Measurements from ENCODE around the gene UBE2I.
A peak's percentile ranks its signal among the peaks of the same experiment; 100 is the strongest.

UBE2I gene

DNA sequence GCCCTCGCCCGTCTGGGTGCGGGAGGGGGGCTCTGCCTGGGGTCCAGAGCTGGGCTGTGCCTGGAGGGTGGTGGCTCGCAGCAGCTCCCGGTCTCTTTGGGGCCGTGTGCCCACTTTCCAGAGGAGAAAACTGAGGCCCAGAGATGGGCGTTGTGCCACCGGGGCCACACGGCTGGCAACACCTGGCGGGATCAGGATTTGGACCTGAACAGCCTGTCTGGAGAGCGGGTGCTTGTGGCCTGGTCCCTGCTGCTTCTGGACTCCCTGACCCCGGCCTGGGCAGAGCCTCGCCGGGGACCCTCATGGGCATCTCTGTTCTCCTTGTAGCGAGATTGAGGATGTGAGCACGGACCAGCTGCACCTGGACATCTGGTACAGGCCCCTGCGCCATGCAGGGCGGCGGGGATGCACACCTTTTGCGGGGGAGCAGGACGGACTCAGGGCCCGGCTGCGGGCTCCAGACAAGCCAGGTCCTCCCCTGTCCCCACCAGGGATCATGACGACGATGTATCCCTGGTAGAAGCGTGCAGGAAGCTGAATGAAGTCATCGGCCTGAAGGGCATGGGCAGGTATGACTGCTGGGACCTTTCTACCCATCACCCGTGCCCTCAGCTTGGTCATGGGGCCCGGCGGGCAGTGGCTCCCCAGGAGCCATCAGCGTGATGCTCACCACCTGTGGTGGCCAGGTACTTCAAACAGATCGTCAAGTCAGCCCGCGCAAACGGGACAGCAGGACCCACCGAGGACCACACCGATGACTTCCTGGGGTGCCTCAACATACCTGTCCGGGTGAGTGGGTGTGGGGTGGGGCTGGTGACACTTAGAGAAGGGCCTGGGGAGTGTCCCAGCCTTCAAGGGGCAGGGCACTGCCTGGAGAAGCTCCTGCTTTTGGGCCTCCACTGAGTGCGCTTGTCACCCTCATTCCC is 32.3 kb downstream of the UBE2I start:
- DNase-seq (ENCODE audit: low read depth in 2 of 3, low spot score in 1 of 3), result no peak

DNA sequence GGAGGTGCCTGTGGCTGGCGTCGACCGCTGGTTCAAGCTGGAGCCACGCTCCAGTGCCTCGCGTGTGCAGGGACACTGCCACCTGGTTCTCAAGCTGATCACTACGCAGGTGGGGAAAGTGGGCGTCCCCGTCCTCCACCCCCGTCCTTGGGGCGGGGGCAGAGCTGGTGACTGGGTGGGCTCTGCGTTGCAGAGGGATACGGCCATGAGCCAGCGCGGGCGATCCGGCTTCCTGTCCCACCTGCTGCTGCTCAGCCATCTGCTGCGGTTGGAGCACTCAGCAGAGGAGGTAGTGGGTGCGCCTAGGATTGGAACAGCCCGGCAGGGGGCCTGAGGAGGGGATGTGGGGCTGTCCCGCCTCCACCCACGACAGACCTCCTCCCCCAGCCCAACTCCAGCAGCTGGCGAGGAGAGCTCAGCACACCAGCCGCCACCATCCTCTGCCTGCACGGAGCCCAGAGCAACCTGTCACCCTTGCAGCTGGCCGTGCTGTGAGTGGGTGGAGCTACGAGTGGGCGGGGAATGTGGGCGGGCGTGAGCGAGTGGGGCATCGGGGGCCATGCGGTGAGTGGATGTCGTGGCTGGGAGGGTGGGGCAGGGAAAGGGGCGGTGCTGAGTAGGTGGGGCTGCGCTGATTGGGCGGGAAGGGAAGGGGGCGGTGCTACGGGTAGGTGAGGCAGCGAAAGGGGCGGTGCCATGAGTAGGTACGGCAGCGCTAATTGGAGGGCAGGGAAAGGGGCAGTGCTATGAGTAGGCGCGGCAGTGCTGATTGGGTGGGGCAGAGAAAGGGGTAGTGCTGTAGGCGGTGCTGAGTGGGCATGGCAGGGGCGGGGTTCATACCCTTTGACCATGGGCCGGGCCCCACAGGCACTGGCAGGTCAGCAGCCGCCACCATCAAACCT is 33.3 kb downstream of the UBE2I start:
- DNase-seq (ENCODE audit: low read depth in 2 of 3, low spot score in 1 of 3), result peak; percentile 85 to 91 (median 90)

DNA sequence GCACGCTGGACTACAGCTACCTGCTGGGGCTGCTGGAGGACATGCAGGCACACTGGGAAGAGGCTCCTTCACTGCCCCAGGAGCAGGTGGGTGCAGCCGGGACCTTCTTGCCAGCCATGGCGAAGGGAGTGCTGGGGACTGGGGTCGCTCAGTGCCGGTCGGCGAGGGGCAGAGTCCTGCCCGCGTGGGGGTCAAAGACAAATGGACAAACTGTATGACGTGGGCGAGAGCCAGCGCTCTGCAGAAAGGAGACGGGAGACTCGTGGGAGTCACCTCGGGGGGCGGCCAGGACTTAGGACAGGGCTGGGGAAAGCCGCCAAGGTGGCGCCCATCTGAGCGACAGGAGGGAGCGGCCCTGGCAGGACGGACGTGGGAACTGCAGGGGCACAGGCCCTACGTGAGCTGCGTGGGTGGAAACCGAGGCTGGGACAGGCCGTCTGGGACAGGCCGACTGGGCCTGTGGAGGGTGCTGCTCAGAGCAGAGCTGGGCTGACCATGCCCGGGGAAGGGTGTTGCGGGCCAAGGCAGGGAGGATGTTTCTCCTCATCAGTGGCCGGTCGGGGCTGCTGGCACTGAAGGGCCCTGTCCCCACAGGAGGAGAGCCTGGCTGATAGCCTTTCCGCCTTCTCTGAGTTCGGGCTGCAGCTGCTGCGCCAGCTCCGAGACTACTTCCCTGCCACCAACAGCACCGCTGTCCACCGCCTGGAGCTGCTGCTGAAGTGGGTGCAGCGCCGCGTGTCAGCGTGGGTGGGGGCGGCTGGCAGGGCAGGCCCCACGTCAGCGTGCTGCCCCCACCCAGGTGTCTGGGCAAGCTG is 34.2 kb downstream of the UBE2I start:
- DNase-seq (ENCODE audit: low read depth in 2 of 3, low spot score in 1 of 3), result no peak

DNA sequence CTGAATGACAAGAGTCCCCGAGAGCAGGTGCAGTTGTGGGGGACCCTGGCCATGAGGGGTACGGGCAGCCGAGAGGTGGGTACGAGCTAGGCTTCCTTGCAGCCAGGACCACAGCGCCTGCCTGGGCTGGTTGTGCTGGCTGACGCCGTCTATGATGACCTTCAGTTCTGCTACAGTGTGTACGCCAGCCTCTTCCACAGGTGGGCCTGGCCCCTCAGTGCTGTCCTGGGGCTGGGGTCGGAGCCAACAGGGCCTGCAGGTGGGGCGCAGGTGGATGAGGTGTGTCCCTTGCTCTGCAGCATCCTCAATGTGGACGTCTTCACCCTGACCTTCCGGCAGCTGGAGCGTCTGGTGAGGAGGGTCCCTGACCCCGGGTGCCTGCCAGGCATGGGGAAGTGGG is 35.1 kb downstream of the UBE2I start:
- no peak for DNase-seq (ENCODE audit: low read depth in 2 of 3, low spot score in 1 of 3)

DNA sequence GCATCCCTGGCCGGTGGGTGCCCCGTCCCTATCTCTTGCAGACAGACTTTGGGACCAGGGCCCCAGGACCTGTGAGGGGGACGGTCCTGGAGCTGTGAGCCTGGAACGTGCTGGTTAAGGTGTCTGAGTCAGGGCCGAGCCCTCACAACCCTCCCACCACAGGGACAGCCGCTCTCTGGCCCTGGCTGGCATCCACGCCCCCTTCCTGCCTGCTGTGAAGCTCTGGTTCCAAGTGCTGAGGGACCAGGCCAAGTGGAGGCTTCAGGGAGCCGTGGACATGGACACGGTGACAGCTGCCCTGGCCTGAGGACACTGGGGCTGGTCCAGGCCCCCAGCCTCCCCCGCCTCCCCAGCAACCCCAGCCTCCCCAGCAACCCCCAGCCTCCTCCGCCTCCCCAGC is 35.7 kb downstream of the UBE2I start:
- no peak for DNase-seq (ENCODE audit: low read depth in 2 of 3, low spot score in 1 of 3)

DNA sequence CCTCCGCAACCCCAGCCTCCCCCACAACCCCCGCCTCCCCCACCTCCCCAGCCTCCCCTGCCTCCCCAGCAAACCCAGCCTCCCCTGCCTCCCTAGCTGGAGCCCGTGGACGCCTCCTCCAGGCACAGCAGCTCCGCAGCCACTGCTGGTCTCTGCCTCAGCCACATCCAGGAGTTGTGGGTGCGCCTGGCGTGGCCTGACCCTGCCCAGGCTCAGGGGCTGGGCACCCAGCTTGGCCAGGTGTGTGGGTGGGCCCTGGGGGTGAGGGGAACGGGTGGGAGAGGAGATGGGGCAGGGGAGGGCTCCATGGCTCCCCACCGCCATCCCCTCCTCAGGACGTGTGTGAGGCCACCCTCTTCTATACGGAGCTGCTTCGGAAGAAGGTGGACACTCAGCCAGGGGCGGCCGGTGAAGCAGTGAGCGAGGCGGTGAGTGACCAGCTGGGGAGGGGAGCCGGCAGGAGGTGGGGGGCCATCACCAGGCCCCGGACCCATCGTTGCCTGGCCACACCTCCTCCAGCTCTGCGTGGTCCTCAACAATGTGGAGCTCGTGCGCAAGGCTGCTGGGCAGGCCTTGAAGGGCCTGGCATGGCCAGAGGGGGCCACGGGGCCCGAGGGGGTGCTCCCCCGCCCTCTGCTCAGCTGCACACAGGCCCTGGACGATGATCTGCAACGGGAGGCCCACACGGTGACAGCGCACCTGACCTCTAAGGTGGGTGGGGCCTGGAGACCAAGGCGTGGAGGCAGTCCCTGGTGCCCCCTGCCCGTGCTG is 36.4 kb downstream of the UBE2I start:
- no peak for DNase-seq (ENCODE audit: low read depth in 2 of 3, low spot score in 1 of 3)

DNA sequence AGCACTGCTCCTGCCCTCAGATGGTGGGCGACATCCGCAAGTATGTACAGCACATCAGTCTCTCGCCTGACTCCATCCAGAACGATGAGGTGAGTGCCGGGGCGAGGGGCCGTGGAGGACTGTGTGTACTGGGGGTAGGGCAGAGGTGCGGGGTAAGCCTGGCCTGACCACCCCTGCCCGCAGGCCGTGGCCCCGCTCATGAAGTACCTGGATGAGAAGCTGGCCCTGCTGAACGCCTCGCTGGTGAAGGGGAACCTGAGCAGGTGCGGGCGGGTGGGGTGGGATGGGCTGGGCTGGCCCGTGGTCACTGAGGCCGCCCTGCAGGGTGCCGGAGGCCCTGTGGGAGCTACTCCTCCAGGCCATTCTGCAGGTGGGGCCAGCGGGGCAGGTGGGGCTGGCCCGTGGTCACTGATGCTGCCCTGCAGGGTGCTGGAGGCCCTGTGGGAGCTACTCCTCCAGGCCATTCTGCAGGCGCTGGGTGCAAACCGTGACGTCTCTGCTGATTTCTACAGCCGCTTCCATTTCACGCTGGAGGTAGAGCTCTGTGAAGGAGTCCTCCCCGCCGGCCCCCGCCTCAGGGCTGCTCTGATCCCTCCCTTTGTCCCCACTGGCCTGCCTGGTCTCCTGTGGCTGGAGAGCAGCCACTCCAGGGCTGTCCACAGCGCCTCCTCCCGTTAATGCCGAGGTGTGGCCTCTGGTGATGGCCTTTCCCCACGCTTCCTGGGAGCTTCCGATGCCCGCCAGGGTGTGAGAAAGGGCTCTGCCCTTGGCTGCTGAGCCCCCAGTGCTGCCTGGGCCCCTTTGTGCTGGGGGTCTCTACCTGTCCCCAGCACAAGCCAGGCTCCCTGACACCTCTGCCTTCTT is 37.2 kb downstream of the UBE2I start:
- no peak for DNase-seq (ENCODE audit: low read depth in 2 of 3, low spot score in 1 of 3)

DNA sequence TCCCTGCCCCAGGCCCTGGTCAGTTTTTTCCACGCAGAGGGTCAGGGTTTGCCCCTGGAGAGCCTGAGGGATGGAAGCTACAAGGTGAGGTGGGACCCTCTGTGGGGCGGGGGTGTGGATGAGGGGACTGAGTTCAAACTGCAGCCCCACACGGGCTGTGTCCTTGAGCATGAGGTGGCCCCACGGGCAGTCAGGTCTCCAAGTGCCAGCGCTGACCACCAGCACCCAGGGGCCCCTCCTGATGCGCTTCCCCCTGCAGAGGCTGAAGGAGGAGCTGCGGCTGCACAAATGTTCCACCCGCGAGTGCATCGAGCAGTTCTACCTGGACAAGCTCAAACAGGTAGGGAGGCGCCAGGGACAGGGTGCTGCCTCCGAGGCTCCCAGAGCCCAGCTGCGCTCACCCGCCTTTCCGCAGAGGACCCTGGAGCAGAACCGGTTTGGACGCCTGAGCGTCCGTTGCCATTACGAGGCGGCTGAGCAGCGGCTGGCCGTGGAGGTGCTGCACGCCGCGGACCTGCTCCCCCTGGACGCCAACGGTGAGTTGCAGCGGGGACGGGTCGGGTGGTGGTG is 37.9 kb downstream of the UBE2I start:
- DNase-seq (ENCODE audit: low read depth in 2 of 3, low spot score in 1 of 3), result no peak

DNA sequence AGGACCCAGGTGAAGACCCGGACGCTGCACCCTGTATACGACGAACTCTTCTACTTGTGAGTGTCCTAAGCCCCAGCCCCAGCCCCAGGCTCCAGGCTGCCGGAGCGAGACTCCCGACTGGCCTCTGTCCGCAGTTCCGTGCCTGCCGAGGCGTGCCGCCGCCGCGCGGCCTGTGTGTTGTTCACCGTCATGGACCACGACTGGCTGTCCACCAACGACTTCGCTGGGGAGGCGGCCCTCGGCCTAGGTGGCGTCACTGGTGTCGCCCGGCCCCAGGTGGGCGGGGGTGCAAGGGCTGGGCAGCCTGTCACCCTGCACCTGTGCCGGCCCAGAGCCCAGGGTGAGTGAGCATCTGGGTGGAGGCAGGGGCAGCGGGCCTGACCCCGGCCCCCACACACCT is 38.5 kb downstream of the UBE2I start:
- no peak for DNase-seq (ENCODE audit: low read depth in 2 of 3, low spot score in 1 of 3)

DNA sequence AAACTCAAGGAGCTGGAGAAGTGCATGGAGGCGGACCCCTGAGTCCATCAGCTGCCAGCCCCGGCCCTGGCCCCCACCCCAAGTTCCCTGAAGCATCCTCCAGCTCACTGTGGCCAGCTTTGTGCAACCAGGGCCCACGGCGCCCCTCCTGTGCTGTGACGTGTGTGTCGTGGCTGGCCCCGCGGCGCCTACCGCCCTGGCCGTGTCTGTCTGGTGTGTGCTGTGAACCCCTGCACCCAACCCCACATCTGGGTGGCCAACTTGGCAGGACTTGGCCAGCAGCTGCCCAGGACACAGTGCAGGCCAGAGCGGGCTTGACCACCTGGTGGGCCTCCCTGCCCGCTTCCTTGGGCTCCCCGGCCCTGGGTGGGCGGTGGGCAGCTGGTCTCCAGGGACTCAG is 39.0 kb downstream of the UBE2I start:
- DNase-seq (ENCODE audit: low read depth in 2 of 3, low spot score in 1 of 3), result no peak

DNA sequence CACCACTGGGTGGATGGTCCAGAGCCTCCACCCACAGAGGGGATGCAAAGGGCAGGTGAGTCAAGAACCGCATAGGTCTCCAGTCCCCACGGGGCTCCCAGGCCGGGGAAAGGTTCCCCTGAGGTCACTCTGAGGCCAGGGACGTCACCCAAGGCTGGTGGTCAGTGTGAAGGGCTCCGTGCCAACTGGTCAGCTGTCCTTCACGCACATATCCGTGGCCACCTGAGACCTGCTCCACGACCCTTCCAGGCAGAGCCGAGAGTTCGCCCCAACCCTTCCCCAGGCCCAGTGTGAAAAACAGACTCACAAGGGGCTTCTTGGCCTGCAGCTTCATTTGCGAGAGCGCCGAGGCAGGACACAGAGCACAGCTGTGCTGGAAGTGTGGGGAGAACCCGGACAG is 39.5 kb downstream of the UBE2I start:
- no peak for DNase-seq (ENCODE audit: low read depth in 2 of 3, low spot score in 1 of 3)

DNA sequence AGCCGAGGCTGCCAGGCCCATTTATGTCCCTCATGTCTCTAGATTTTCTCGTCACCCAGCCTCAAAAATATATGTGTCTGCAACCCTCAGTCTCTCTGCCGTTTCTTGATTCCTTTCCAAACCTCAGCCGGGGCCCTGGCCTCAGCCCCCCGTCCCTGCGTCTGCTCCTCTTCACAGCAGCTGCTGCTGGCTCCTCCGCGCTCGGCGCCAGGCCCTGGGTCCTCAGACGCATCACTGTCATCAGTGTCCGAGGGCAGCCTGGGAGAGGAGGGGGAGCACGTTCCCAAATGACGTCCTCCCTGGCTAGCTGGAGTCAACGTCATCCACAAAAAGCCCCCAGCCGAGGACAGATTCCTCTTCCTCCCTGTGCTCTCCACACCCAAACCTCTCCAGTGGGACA is 39.9 kb downstream of the UBE2I start:
- DNase-seq (ENCODE audit: low read depth in 2 of 3, low spot score in 1 of 3), result no peak

DNA sequence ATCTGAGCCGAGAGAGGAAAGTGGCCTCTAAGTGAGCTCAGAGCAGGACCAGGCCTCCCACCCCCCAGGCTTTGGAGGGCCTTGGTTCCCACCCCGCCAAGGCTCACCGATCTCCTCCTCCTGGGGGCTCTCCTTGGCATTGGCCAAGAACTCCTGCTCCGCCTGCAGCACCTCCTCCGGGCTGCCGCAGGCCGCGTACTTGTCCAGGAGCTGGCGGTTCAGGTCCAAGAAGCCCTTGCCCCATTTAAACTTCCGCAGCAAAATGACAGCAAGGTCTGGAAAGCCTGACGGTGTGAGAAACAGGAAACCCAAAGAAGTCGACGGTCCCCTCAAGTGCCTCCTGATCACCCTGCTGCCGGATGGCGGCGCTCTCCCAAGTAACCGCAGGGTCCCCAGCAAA is 40.5 kb downstream of the UBE2I start:
- no peak for DNase-seq (ENCODE audit: low read depth in 2 of 3, low spot score in 1 of 3)

DNA sequence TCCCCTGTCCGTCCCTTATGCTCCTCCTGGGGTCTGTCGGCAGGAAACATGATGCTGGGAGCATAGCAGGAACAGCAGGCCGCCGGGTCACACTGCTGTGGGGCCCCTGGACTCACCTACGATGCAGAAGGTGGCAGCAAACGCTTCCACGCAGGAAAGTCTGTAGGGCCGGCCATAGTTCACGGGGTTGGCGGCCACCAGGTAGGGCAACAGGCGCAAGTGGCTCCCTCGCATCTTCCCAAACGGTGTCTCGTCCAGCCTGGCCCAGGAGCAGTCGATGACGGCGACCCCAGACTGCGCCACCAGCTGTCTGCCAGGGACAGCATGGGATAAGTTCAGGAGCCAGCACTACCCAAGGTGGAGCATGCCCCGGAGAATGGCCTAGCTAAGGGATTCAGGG is 41.3 kb downstream of the UBE2I start:
- no peak for DNase-seq (ENCODE audit: low read depth in 2 of 3, low spot score in 1 of 3)

DNA sequence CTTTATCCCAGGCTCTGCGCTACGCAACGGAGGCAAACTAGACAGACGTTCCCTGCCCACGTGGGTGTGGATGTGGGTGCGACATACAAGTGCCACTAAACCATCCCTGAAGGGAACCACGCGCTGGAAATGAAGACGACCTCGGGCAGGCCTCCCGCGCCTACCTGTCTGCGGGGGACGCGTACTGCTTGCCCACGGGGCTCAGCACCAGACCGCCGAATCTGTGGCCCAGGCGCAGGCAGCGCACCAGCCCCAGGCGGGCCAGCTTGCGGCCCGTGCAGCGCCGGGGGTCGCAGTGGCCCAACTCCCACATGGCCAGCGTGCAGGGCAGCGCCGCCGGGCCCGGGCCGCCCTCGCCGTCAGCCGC is 41.8 kb downstream of the UBE2I start:
- DNase-seq (ENCODE audit: low read depth in 2 of 3, low spot score in 1 of 3), result no peak

DNA sequence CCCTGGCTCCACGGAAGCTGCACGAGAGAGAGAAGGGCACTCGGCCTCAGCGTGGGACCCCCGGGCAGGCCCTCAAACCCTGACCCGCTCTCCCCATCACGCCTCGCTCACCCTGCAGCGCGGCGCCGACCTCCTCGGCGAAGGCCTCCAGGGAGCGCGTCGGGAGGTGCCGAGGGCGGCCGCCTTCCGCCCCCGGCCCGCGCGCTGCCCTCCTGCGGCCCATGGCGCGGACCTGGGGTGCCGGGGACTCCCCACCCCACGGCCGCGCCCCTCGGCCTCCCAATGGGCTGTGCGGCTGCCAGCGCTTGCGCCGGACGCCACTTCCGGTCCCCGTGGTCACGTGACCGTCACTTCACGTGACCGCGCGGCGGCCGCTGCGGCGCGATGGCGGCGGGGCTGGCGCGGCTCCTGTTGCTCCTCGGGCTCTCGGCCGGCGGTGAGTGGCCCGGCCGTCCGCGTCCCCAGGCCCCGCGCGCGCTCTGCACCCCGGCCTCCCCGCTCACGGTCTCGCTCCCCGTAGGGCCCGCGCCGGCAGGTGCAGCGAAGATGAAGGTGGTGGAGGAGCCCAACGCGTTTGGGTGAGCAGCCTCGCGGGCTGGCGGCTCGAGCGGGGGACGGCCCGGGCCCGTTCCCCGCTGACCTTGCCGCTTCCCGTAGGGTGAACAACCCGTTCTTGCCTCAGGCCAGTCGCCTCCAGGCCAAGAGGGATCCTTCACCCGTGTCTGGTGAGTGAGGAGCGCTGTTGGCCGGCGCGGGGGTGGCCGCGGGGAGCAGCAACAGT is 42.3 kb downstream of the UBE2I start, which contains the start of the genes GNPTG and TSR3:
Gene GNPTG (plus strand): TSS at position 350 of the 781 bp plus-strand sequence. CDS start 35 bp downstream, at position 385.
Gene TSR3 (minus strand): TSS at position 297 of the 781 bp plus-strand sequence. CDS start 74 bp downstream, at position 223.
- DNase-seq (ENCODE audit: low read depth in 2 of 3, low spot score in 1 of 3), result peak; percentile 73 to 82 (median 75)

DNA sequence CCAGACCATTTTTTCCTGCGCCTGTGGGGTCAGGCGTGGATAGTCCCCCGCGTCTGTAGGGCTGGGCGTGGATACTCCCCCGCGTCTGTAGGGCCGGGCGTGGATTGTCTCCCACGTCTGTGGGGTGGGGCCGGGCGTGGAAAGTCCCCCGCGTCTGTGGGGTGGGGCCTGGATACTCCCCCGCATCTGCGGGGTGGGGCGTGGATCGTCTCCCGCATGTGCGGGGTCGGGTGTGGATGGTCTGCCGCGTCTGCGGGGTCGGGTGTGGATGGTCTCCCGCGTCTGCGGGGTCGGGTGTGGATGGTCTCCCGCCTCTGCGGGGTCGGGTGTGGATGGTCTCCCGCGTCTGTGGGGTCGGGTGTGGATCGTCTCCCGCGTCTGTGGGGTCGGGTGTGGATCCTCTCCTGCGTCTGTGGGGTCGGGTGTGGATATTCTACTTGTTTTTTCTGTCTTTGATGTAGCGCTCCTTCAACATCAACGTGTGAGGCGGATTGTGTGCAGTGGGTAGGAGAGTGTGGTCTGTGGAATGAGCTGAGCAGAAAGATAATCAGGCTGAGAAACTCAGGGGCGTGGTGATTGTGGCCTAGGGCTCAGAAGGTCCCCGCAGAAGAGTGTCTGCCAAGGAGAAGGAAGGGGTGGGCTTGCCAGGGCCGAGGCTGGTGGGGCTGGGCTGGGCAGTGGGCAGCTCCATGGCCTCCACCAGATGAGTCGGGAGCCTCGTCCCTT is 45.5 kb downstream of the UBE2I start:
- DNase-seq (ENCODE audit: low read depth in 2 of 3, low spot score in 1 of 3), result no peak

DNA sequence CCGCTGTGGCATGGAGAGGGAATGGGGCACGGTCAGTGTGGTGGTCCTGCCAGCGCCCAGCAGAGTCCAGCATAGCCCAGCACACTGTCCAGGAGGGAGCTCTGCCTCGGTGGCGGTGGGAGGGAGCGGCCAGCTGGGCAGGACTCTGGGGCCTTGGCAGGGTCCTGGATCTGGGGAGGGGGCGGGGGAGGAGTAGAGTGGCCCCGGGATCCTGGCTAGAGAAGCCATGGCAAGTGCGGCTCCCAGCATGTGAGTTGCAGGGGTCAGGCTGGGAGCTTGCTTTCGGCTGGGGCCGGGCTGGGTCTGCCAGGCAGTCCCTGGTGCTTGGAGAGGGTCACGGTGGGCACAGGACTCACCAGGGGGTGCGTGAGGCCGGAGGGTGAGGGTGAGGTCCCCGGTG is 46.2 kb downstream of the UBE2I start:
- no peak for DNase-seq (ENCODE audit: low read depth in 2 of 3, low spot score in 1 of 3)

All from stimulated activated CD4-positive, alpha-beta T cell treated with anti-CD3 and anti-CD28 coated beads, Interleukin-12 subunit alpha, Interleukin-12 subunit beta, amount 100 ng/mL, for 48 hours (primary cell).